GM23338 (cell line): ENCODE results near the gene KCNMA1. TPM values are rescaled to one million over a fixed set of nuclear protein-coding genes. Genes with fewer than 3 reads are reported as not detected.

Source experiments
- ATAC-seq: fragments of 200-7000 bp; cut with Tn5 transposase; 3 replicates; pipeline ENCODE4 v1.9.1; 2020
- DNase-seq: peaks from one replicate; pipeline ENCODE4 v3.0.0-alpha.2; 2015; ENCODE audit warnings: low spot score
- H2AFZ ChIP-seq: fragments of 200-600 bp; sonication (generic); 2 replicates; pipeline ENCODE4 v1.8.0; 2016; ENCODE audit warnings: antibody characterized with exemption, mild to moderate bottlenecking, moderate library complexity
- H3F3A ChIP-seq: fragments of 200-600 bp; sonication (generic); replicated peaks from 2 replicates; pipeline ENCODE4 v1.8.0; 2017; ENCODE audit warnings: antibody characterized with exemption, mixed run types, low read depth
- H3K27ac ChIP-seq: fragments of 200-600 bp; sonication (generic); 2 replicates; pipeline ENCODE4 v1.6.1; 2016; ENCODE audit warnings: low read depth
- H3K27me3 ChIP-seq: fragments of 200-600 bp; sonication (generic); 2 replicates; pipeline ENCODE4 v1.8.0; 2016; ENCODE audit warnings: mild to moderate bottlenecking, mixed run types, moderate library complexity; ENCODE audit not compliant: insufficient read depth
- H3K36me3 ChIP-seq: fragments of 200-600 bp; sonication (generic); 2 replicates; pipeline ENCODE4 v1.8.0; 2016; ENCODE audit warnings: mild to moderate bottlenecking; ENCODE audit not compliant: insufficient read depth
- H3K4me1 ChIP-seq: fragments of 200-600 bp; sonication (generic); 2 replicates; pipeline ENCODE4 v1.8.0; 2016; ENCODE audit warnings: mild to moderate bottlenecking, moderate library complexity; ENCODE audit not compliant: insufficient read depth
- H3K4me2 ChIP-seq: fragments of 200-600 bp; sonication (generic); 2 replicates; pipeline ENCODE4 v1.7.1; 2017; ENCODE audit warnings: mixed run types
- H3K4me3 ChIP-seq: fragments of 200-600 bp; sonication (generic); 2 replicates; pipeline ENCODE4 v1.6.1; 2016; ENCODE audit warnings: mixed run types
- H3K79me2 ChIP-seq: fragments of 200-600 bp; sonication (generic); replicated peaks from 2 replicates; pipeline ENCODE4 v1.8.0; 2017; ENCODE audit warnings: mild to moderate bottlenecking; ENCODE audit not compliant: insufficient read depth
- H3K9me2 ChIP-seq: fragments of 200-600 bp; sonication (generic); 2 replicates; pipeline ENCODE4 v1.8.0; 2017; ENCODE audit not compliant: insufficient read depth
- H4K20me1 ChIP-seq: fragments of 200-600 bp; sonication (generic); replicated peaks from 2 replicates; pipeline ENCODE4 v1.8.0; 2017; ENCODE audit warnings: mild to moderate bottlenecking; ENCODE audit not compliant: insufficient read depth
- H3K27ac Mint-ChIP-seq: 2 replicates; pipeline ENCODE4 v1.8.0; 2020; ENCODE audit warnings: inconsistent platforms, mild to moderate bottlenecking, moderate library complexity, mixed read lengths
- H3K27me3 Mint-ChIP-seq: 3 replicates; pipeline ENCODE4 v1.8.0; 2022; ENCODE audit warnings: low read depth, mild to moderate bottlenecking, moderate library complexity, mixed read lengths, inconsistent platforms; ENCODE audit not compliant: insufficient read depth, poor library complexity
- H3K36me3 Mint-ChIP-seq: 3 replicates; pipeline ENCODE4 v1.8.0; 2021; ENCODE audit warnings: low read depth, mild to moderate bottlenecking, inconsistent platforms, moderate library complexity, mixed read lengths
- H3K4me1 Mint-ChIP-seq: 3 replicates; pipeline ENCODE4 v1.8.0; 2020; ENCODE audit warnings: mild to moderate bottlenecking, inconsistent platforms, mixed read lengths
- H3K4me3 Mint-ChIP-seq: 3 replicates; pipeline ENCODE4 v1.8.0; 2021; ENCODE audit warnings: moderate library complexity, mild to moderate bottlenecking, inconsistent platforms, mixed read lengths
- H3K9me3 Mint-ChIP-seq: 3 replicates; pipeline ENCODE4 v1.8.0; 2020; ENCODE audit warnings: moderate library complexity, mild to moderate bottlenecking, inconsistent platforms, mixed read lengths
- CREB1 ChIP-seq: fragments of 250-450 bp; sonication (Bioruptor Pico); IDR thresholded peaks from 2 replicates; pipeline ENCODE4 v1.5.0; 2020; ENCODE audit warnings: low read depth, mild to moderate bottlenecking, moderate library complexity
- ETS1 ChIP-seq: IDR thresholded peaks from 2 replicates; pipeline ENCODE4 v1.6.1; 2016; ENCODE audit warnings: antibody characterized with exemption
- EZH2phosphoT487 ChIP-seq: fragments of 200-600 bp; sonication (generic); IDR thresholded peaks from one replicate; pipeline ENCODE4 v1.8.1; 2018; ENCODE audit warnings: antibody characterized with exemption; ENCODE audit not compliant: unreplicated experiment
- NANOG ChIP-seq: IDR thresholded peaks from 2 replicates; pipeline ENCODE4 v1.6.1; 2016; ENCODE audit warnings: antibody characterized with exemption, borderline replicate concordance
- POLR2AphosphoS5 ChIP-seq: IDR thresholded peaks from 2 replicates; pipeline ENCODE4 v1.6.1; 2016; ENCODE audit warnings: antibody characterized with exemption, low read depth
- REST ChIP-seq: IDR thresholded peaks from one replicate; pipeline ENCODE4 v1.6.1; 2018; ENCODE audit warnings: antibody characterized with exemption; ENCODE audit not compliant: unreplicated experiment
- ZNF114 ChIP-seq: fragments of 250-450 bp; sonication (Bioruptor Pico); IDR thresholded peaks from 2 replicates; pipeline ENCODE4 v1.5.0; 2020; ENCODE audit warnings: mild to moderate bottlenecking, moderate library complexity
- ZNF331 ChIP-seq: fragments of 250-450 bp; sonication (Bioruptor Pico); IDR thresholded peaks from 2 replicates; pipeline ENCODE4 v1.5.0; 2020; ENCODE audit warnings: low read depth, mild to moderate bottlenecking, moderate library complexity
- ZNF462 ChIP-seq: fragments of 250-450 bp; sonication (Bioruptor Pico); IDR thresholded peaks from 2 replicates; pipeline ENCODE4 v1.5.0; 2020; ENCODE audit warnings: mild to moderate bottlenecking, moderate library complexity
- polyA plus RNA-seq: library from polyadenylated mRNA; unstranded; fragments of >200 nt; fragmentation: Nextera tagmentation; extraction: Ambion mirVana; gene quantifications from 2 replicates; pipeline ENCODE4 v1.2.1, GENCODE V29; 2016
- total RNA-seq: library from RNA; depleted of rRNA; stranded (reverse); fragments of >200 nt; shearing (Covaris generic); gene quantifications from 2 replicates; pipeline ENCODE4 v1.2.3, GENCODE V29; 2014
- TF ChIP-seq, protein P1 (sequence below), 2 experiments: fragments of 200-600 bp in 1 of 2; sonication (generic) in 1 of 2; conservative IDR thresholded peaks; 2 replicates each; pipeline versions ENCODE4 v1.5.1 to v1.6.1; 2016 to 2017; ENCODE audit warnings: antibody characterized with exemption in 2 of 2, low read depth in 2 of 2, mild to moderate bottlenecking in 2 of 2, moderate library complexity in 1 of 2

KCNMA1 gene
- total and polyA plus RNA-seq, 2 experiments from 2014 or later: 8.2 to 9.0 TPM

GRCh38 chr10:77045085-77045484, 592.5 kb downstream of the KCNMA1 start (continued):
- TF ChIP-seq ZNF462 (CRISPR knock-in tag): no peak
- TF ChIP-seq POLR2AphosphoS5: no peak
- TF ChIP-seq ZNF114: no peak
- no peak for TF ChIP-seq ZNF331 (CRISPR knock-in tag)
- TF ChIP-seq NANOG: no peak
- TF ChIP-seq CREB1 (CRISPR knock-in tag): no peak

- no peak for DNase-seq
- Mint-ChIP-seq H3K4me3 (no peak overlapping the region), H3K36me3 (no peaks in the 10 kb centered on the region), H3K4me1 (peaks cover 5% of the 10 kb centered on the region; the same call in 2 of the 3 replicates), H3K27me3 (peaks cover 2% of the 10 kb centered on the region), H3K9me3 (no peaks in the 10 kb centered on the region), H3K27ac (no peak overlapping the region)
- no peak overlapping the region for H3K4me3 ChIP-seq
- H2AFZ ChIP-seq: no peak overlapping the region
- H4K20me1 ChIP-seq: no peaks in the 10 kb centered on the region
- H3K36me3 ChIP-seq: no peaks in the 10 kb centered on the region
- H3K79me2 ChIP-seq: no peaks in the 10 kb centered on the region
- no peaks in the 10 kb centered on the region for H3K4me1 ChIP-seq
- H3K4me2 ChIP-seq: no peak overlapping the region
- H3K27ac ChIP-seq: no peak overlapping the region
- ATAC-seq: no peak
- no peaks in the 10 kb centered on the region for H3F3A ChIP-seq
- H3K27me3 ChIP-seq: no peaks in the 10 kb centered on the region
- no peaks in the 10 kb centered on the region for H3K9me2 ChIP-seq
- no peak for TF ChIP-seq REST
- TF ChIP-seq CREB1 (CRISPR knock-in tag): no peak
- TF ChIP-seq, protein P1, sequence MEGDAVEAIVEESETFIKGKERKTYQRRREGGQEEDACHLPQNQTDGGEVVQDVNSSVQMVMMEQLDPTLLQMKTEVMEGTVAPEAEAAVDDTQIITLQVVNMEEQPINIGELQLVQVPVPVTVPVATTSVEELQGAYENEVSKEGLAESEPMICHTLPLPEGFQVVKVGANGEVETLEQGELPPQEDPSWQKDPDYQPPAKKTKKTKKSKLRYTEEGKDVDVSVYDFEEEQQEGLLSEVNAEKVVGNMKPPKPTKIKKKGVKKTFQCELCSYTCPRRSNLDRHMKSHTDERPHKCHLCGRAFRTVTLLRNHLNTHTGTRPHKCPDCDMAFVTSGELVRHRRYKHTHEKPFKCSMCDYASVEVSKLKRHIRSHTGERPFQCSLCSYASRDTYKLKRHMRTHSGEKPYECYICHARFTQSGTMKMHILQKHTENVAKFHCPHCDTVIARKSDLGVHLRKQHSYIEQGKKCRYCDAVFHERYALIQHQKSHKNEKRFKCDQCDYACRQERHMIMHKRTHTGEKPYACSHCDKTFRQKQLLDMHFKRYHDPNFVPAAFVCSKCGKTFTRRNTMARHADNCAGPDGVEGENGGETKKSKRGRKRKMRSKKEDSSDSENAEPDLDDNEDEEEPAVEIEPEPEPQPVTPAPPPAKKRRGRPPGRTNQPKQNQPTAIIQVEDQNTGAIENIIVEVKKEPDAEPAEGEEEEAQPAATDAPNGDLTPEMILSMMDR (conservative IDR thresholded peaks at IDR 0.05; ENCODE audit: low read depth in 2 of 2): no peak
- no peak for TF ChIP-seq NANOG
- no peak for TF ChIP-seq POLR2AphosphoS5
- TF ChIP-seq ZNF114: no peak
- no peak for TF ChIP-seq EZH2phosphoT487
- no peak for TF ChIP-seq ETS1
Observed at GRCh38 chr10:77043420-77043763, 594.2 kb downstream of the KCNMA1 start.
